Globus pallidus (tissue), 1 donor: ENCODE measurements around the gene ILF3.
A peak's percentile ranks its signal among the peaks of the same experiment; 100 is the strongest.

Experiments
- DNase-seq: peaks from one replicate; pipeline ENCODE4 v3.0.0-alpha.2; 2015; ENCODE audit warnings: low spot score

The ILF3 gene

GRCh38 chr19:10730932-10731331 is 76.8 kb downstream of the ILF3 start:
- DNase-seq = peak; percentile 75

GRCh38 chr19:10735741-10736140 is 81.6 kb downstream of the ILF3 start:
- DNase-seq = no peak

- no peak for DNase-seq
Measured at GRCh38 chr19:10736189-10736588, 82.0 kb downstream of the ILF3 start.

GRCh38 chr19:10736916-10737551 is 82.9 kb downstream of the ILF3 start:
- DNase-seq = no peak

- no peak for DNase-seq
Measured at GRCh38 chr19:10737722-10738121, 83.6 kb downstream of the ILF3 start.

- DNase-seq = no peak
Measured at GRCh38 chr19:10740798-10741197, 86.7 kb downstream of the ILF3 start.
